GM12801 (cell line): Measurements from ENCODE around the gene IRF1.

ENCODE experiments used
- TF ChIP-seq, protein P1 (sequence below): IDR thresholded peaks from one replicate; pipeline ENCODE4 v1.5.1; 2011; ENCODE audit warnings: control low read depth; ENCODE audit not compliant: insufficient read length; ENCODE audit errors: extremely low read depth

Gene IRF1

DNA sequence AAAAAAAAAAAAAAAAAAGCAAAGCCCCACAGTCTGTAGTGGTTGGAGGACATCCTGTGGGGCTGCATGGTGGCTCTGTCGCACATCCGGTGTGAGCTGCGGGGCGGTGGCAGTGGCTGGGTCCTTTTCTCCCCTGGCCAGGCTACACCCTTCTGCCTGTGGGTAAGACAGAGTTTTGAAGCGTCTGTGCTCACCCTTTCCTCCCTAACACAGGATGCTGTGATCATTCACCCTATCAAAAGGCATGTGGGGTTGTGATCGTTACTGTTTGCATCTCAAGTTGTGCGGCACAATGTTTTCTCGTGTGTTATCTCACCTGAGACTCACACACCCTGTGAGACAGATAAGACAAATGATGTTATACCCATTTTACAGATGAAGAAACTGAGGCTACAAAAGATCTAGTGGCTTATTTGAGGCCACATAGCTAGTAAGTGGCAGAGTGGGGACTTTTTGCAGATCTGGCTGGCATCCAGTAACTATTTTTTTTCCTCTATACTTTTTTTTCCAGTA, 17.5 kb downstream of the IRF1 start:
- TF ChIP-seq, protein P1, sequence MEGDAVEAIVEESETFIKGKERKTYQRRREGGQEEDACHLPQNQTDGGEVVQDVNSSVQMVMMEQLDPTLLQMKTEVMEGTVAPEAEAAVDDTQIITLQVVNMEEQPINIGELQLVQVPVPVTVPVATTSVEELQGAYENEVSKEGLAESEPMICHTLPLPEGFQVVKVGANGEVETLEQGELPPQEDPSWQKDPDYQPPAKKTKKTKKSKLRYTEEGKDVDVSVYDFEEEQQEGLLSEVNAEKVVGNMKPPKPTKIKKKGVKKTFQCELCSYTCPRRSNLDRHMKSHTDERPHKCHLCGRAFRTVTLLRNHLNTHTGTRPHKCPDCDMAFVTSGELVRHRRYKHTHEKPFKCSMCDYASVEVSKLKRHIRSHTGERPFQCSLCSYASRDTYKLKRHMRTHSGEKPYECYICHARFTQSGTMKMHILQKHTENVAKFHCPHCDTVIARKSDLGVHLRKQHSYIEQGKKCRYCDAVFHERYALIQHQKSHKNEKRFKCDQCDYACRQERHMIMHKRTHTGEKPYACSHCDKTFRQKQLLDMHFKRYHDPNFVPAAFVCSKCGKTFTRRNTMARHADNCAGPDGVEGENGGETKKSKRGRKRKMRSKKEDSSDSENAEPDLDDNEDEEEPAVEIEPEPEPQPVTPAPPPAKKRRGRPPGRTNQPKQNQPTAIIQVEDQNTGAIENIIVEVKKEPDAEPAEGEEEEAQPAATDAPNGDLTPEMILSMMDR: no peak

DNA sequence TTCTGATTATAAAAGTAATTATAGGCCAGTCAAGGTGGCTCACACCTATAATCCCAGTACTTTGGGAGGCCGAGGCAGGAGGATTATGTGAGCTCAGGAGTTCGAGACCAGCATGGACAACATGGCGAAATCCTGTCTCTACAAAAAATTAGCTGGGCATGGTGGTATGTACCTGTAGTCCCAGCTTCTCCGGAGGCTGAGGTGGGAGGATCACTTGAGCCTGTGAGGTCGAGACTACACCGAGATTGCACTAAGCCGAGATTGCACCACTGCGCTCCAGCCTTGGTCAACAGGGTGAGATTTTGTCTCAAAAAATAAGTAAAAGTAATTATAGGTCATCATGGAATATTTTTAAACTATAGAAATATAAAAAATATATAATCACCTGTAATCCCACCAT, 18.1 kb downstream of the IRF1 start:
- TF ChIP-seq, protein P1: no peak

DNA sequence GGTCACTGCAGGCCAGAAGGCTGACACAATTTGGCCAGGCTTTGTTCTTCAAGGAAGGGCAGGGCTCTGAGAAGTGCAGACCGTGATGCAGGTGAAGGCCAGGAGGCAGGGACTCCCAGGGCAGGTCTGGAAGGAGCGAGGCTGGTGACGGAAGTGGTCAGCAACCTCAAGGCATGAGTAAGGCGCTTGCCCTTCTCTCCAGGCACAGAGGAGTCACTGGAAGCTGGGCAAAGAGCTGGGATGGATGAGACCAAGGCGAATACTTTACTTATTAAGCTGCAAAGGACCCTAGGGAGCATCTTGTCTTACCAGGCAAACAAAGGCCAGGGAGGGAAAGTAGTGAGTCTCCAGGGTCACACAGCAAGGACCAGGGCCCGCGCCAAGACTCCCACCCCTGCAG, 18.6 kb downstream of the IRF1 start:
- TF ChIP-seq, protein P1: no peak

DNA sequence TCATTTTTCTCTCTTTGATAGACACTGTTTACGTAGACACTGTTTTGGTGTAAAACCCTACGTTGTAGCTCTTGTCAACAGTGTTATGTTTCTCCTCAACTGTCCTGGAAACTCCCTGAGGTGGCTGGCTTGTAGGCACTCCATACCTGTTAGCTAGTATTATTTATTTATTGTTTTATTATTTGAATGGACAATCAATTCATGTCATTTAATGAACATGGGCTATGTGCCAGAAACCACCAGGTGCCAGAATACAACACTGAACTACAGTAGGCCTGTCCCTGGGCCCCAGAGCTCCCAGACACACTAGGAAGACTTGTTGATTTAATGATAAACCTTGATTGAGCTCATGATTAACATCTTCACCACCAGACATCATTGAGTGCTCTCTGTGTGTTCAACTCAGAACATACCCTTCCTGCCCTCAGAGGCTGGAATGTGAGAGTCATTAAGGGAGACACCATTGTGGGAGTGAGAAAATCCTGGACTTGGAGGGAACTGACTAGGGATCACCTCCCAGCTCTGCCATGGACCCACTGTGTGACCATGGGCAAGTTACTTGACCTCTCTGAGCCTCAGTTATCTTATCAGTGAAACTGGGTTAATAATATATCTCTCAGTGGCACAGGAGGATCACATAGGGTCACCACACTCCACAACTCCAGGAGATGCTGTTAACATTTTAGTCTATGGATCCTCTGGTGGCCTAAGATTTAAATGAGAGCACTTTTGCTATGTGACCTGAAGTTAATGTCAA, 19.2 kb downstream of the IRF1 start:
- TF ChIP-seq, protein P1: no peak

DNA sequence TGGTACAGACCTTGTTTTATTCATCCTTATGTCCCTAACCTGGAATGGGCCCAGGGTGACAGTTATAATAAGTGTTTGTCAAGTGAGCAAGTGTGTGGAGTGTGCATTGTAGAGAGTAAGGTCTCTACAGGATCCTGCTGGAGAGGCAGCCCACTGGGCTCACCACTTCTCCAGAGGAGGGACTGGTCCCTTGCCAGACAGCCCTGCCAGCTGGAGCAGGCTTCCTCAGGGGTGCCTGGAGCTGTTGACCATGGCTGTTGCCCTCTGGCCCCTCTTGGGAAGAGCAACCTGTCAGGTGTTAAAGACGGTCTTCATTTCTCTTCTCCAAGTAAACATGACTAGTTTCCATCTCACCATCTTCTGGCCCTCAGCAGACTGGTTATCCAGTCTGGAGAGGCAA, 20.0 kb downstream of the IRF1 start:
- TF ChIP-seq, protein P1: no peak

DNA sequence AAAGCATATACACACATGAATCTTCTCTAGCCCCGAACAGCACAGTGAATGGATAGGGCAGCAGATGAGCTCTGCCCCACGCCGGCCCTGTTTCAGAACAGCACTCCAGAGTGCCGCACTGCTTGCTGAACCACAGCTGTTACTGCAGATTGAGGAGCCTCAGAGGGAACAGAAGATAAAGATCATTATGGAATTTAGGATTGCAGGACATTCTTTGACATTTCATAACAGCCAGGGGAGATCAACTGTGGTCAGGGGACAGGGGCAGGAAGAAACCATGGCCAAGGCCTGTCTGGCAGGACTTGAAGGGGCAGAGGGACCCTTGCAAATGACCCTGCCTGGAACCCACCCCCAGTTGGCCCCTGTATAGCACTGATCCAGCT, 20.6 kb downstream of the IRF1 start:
- TF ChIP-seq, protein P1: no peak

DNA sequence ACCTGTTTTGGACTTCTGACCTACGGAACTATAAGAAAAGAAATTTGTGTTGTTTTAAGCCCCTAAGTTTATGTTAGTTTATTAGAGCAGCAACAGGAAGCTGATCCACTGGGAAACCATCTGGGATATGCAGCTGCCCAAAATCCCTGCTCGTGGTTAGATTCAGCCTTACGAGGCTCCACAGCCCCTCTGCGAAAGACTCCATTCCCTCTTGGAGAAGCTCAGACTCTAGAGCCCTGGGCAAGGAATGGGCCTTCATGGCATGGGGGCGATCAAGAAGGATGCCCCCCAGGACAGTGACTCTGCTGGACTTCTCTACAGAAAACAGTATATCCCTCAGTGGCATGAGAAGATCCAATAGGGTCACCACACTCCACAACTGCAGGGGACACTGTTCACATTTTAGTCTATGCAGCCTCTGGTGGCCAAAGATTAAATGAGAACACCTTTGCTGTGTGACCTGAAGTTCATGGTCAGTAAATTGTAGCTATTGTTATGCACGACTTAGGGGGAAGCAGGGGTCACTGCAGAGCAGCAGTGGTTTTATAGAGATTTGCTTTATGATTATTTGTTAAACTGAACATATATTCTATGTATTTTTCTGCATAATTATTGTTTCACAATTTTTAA, 21.1 kb downstream of the IRF1 start:
- TF ChIP-seq, protein P1: no peak
